C1 segment of cervical spinal cord (tissue), 14 donors: Measurements from ENCODE around the gene CCDC57.

Source experiments
- DNase-seq, 14 donors: peaks; one replicate each; lab custom pipeline; 2025; lab: John Stamatoyannopoulos, UW

The CCDC57 gene

DNA sequence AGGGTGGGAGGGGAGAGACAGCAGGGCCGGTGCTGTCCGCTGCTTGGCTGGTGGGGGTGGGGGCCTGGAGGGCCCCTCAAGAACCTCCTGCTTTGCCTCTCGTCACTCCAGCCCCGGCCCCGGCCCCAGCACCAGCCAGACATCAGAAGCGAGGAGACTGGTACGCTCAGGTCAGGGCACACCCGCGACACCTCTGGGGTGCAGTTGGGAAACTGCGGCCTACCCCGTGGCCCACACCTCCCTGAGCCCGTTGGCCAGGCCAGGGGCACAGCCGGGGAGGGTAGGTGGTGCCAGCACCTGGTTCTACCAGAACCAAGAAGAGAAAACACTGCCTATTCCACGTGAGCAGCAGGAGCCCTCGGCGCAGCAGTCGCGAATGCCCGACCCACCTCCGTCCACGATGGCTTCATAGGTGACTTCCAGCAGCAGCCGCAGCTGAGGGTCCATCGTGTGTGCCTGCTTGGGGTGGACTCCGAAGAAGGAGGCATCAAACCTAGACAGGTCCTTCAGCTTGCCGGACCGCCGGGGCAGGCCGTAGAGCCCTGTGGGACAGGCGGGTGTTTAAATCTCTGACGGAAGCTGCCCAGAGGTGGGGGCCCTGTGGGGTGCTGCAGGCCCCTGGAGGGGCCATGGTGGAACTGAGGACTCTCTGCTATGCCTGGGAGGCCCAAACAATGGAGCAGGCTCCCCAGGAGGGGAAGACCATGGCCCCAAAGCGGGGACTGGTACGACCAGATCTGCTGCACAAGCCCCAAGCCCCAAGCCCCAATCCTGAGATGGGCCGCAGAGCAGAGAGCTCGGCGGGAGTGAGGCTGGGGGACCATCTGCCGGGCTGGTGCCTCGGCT lies 117.5 kb downstream of the CCDC57 start:
- DNase-seq, result no peak

DNA sequence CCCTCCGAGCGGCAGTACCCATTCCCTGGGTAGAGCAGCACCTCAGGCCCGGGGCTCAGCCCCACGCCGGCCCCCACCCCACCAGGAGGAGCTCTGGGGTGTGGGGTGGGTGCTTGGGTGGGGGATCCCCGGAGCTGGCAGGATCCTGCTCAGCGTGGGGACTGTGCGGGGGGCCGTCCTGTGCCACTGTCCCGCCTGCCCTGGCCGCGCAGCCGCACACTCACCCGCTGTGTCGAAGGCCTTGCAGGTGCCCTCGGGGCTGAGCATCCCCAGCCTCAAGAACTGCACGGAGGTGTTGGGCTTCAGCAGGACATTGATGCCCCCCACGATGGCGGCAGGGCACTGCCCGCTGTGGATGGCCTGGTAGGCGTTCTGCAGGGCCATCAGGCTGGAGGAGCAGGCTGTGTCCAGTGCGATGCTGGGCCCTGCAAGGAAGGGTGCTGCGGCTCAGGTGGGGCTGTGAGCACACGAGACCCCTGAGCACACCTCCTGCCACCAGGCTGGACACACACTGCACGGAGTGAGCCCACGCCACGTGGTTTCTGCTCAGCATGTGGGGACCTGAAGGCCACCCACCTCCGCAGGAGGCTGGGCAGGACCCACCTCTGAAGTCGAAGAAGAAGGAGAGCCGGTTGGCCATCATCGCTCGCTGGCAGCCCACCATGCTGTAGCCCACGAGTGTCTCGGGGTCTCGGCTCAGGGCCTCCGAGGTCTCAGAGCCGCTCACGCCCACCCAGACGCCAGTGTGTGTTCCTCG lies 119.5 kb downstream of the CCDC57 start:
- DNase-seq, result no peak

DNA sequence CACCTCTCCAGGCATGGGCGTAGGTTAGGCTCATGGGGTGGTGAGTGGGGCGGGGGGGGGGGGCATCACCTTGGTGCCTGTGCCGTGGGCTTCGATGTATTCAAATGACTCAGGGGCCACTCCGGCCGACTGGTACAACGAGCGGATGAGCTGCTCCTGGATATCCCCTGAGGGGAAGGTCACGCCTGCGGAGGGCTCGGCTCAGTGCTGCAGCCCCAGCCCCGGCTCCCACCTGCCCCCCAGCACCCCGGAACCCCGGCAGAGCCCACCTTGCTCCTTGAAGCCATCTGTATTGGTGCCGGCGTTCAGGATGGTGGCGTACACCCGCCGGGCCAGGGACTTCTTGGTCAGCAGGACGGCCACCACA lies 120.0 kb downstream of the CCDC57 start:
- no peak for DNase-seq

DNA sequence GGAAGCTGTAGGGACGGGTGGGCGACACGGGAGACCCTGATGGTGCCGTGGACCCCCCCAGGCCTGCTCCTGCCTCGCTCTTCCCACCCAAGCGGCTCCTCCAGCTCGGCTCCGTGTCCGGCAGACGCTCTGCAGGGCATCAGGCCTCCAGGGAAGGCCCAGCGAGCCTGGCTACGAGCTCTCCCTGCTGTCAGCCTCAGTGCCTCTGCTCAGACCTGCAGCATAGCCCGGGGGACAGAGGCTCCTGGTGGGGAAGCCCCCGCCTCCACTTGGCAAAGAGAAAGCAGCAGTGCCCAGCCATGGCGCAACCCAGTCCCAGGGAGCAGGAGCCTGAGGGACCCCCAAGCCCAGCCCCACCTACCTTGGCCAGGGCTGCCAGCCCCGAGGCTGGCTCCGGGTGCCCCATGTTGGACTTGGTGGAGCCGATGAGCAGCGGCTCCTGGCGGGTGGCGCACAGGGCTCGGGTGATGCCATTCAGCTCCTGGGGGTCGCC lies 120.5 kb downstream of the CCDC57 start:
- DNase-seq, result no peak

DNA sequence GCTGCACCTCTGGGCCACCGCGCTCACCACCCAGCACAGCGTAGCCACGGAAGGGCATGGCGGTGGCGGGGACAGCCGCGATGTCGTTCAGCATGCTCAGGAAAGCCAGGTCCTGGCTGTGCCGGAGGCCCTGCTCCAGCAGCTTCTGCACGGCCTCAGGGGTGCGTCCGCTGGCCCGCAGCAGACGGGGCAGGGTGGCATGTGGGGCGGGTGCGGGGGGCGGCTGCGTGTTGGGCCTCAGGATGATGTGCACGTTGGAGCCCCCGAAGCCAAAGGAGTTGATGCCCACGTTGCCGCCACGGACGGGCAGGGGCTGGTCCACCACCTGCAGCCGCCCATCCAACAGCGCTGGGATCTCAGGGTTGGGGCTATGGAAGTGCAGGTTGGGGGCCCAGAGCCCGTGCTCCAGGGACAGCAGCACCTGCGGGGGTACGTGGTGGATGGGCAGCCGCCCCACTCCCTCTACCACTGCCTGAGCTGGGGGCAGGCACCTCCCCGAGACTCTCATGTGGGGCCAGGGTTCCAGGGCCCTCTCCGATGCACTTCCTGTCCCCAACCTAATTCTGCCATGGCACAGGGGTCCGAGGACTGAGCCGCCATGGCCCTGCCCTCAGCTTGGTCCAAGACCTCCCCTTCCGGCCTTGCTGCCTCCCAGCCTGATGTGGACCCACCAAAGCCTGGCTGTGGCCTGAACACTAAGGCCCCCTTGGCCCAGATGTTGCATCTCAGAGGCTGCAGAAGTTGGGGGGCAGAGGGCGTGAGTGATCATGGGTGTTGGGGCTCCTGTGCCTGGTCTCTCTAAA lies 121.2 kb downstream of the CCDC57 start:
- DNase-seq, result no peak

DNA sequence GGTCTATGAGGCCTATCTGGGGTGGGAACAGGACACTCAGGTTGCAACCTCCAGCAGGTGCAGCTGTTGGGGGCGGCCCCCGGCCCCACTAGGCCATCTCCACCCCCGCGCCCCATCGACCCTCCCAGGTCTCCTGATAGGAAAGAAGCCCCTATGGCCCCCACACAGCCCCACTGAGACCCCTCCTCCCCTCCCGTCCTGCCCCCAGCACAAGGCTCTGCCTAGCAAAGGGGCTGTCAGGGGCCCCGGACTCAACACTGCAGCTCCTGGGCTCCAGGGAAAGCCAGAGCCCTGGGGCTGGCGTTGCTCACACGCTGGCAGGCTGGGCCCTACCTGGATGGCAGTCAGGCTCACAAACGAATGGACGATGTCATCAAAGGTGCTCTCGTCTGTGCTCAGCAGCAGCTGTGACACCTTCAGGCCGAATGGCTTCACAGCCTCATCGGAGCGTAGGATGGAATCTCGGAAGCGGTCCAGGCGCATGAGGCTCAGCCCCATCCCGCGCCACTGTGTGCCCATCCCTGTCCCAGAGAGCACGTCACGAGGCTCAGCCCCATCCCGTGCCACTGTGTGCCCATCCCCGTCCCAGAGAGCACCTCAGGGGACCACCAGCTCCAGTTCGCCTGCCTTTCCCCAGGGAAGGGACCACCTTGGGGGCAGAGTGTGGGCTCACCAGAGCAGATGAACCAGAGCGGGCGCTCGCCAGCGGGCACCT lies 121.9 kb downstream of the CCDC57 start:
- DNase-seq, result no peak

DNA sequence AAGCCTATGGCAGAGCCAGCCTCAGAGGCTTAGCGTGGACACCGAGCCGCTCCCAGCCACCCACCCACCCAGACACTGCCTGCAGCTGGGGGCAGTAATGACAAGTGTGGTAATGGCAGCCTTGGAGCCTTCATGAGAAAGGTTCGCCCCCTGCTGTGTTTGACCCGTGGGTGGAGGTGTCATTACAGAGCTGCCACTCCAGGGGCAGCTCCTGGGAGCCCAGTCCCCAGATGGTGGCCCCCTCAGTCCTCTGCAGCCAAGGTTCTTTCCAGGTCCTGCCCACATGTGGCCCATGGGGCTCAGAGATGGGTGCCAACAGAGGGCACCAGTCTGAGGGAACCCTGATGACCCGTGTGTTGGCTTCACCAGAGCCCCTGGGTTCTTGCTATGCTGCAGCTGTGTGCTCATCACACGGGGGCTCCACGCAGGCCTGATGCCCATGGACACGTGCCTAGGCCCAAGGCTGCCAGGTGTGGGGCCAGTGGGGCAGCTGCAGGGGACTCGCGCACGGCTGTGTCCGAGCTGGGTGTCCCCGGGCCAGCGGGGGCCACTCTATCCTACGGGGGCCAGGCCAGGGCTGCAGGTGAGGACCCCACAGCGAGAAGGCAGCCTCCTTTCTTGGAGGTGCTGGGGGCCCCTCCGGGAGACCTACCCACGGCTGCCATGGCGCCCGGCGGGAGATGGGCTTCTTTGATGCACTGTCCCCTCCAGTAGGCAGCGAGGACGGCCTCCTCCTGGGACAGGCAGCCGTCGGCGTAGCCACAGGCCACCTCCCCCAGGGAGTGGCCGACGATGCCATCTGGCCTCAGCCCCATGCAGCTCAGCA lies 122.7 kb downstream of the CCDC57 start:
- DNase-seq, result no peak

DNA sequence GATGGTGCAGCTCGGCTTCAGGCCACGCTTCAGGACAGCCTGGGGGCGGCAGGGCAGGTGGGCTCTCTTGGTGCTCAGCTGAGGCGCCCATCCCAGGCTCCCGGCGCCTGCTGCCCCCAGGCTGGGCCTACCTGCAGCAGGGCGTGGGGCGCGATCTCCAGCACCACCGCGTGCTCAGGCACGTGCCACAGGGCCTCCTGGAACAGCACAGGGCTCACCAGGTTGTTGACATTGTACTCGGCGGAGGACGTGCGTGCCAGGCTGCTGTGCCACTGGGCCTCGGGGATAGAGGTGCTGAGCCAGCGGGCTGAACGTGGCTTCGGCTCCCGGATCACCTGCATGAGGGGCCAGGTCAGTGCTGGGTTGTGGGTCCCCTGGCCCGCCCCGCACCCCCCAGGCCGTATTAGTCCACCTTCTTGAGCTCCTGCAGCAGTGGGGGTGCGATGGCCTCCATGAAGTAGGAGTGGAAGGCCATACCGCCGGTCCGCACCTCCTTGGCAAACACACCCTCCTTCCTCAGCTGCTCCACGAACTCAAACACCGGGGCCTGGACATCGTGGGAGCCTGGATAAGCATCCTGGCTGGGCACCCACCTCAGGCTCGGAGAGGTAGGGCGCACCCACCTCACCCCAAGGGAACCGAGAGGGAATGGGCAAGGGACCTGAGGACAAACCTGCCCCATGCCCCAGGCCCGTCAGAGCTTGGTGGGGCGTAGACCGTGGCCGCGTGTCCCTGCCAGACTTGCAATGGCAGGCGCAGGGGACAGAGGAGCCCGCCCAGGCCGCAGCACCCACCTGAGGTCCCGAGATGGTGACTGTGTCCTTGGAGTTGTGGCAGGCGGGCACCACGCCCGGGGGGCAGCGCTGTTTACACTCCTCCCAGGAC lies 123.6 kb downstream of the CCDC57 start:
- no peak for DNase-seq

DNA sequence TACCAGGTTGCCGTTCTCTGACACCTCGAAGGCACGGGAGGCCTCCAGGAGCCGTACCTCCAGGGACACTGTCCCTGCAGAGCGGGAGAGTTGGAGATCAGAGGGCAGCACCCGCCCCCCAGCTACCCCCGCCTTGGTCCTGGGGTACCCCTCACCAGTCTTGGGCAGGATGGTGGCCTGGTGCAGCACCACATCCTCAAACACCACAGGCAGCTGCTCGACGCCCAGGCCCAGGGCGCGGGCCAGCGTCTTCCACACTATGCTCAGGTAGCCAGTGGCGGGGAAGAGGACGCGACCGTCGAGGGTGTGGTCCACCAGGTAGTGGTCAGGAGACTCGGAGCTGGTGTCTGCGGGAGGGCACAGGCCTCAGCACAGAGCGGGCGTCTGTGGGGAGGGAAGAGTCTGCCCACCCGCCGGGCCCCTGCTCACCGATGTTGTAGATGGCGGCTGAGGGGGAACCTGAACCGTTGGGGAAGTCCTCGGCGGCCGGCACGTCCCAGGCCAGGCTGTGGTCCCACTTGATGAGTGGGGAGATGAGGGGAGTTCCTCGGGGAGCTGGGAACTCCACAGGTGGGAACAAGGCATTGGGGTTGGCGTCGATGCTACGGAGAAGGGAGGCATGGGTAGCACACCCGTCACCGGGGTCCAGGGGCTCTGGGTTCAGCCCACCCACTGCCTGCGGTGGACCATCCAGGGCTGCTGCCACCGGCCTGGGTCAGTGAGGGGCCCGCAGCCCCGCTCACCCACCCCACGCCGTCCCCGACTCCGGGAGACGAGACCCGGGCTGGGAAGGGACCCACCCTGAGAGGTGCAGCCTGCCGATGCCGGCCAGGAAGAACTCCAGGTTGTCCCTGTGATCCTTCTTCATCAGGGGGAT lies 124.4 kb downstream of the CCDC57 start:
- DNase-seq, result no peak

DNA sequence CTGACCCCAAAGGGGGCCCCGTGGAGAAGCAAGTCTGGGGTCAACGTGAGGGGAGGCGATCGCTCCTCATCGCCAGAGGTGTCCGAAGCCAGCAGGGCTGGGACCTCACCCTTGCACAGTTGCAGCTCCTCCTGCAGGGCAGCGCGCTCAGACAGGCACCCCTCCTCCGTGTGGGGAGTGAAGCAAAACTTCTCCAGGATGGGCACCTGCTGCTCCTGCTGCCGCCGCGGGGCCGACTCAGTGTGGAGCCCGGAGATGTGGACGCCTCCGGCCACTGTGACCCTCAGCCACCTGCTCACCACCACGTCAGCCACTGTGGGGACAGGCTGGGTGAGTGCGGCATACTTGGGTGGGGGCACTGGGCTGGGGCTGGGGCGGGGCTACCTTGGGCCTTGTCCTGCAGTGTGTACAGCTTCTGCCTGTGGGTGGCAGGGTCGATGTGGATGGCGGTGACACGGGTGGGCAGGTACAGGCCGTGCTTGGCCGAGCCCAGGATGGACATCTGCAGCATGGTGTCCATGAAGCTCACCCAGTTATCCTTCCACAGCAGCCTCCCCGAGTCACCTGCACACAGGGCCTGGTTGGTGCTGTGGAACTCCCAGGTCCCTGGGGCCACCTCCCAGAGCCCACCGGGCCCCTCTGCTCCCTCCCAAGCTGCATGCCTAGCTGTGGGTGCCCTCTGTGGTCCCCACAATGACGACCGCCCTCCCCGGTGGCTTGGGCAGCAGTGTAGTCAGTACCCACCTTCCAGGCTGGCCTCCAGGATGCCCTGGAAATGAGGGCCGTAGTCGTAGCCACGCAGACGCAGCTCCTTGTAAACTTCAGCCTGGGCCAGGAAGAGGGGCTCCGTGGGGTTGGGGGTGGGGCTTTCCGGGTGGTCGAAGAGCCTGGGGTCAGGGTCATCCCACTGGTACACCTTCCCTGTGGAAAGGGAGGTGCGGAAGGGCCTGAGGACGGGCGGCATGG lies 125.4 kb downstream of the CCDC57 start:
- no peak for DNase-seq

DNA sequence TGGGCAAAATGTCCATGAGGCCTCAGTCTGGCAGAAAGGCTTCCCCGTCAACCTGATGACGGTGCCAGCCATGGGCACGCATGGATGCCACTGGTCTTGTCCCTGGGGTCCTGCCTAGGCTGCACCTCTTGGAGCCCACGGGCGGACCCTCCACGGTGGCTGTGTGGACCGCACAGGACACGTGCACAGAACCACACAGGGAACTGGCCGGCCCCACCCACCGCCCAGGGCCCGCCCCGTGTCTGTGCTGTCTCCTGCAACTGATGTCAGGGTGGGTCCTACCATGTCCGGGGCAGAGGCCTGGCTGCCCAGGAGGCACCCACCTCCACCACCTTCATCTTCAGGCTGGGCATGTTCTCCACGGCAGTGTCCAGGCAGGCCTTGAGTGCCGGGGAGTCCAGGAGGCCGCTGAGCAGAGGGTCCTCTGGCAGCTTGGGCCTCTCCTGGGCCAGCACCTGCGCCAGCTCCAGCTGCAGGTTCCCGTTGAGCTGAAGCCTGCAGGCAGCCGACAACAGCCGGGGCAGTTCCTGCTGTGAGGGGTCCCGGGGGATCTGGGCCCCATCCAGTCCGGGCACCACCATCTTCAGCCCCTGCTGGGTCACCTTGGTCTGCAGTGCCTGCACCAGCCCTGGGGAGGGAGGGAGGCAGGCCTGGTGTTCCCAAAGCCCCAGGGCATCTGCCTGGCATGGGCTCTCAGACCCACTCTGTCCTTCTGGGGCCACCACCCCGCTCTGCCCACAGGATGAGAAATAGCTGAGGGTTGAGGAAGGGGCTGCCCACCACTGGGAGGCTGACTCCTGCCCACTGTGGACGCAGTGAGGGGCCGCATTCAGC lies 126.5 kb downstream of the CCDC57 start:
- DNase-seq, result no peak

DNA sequence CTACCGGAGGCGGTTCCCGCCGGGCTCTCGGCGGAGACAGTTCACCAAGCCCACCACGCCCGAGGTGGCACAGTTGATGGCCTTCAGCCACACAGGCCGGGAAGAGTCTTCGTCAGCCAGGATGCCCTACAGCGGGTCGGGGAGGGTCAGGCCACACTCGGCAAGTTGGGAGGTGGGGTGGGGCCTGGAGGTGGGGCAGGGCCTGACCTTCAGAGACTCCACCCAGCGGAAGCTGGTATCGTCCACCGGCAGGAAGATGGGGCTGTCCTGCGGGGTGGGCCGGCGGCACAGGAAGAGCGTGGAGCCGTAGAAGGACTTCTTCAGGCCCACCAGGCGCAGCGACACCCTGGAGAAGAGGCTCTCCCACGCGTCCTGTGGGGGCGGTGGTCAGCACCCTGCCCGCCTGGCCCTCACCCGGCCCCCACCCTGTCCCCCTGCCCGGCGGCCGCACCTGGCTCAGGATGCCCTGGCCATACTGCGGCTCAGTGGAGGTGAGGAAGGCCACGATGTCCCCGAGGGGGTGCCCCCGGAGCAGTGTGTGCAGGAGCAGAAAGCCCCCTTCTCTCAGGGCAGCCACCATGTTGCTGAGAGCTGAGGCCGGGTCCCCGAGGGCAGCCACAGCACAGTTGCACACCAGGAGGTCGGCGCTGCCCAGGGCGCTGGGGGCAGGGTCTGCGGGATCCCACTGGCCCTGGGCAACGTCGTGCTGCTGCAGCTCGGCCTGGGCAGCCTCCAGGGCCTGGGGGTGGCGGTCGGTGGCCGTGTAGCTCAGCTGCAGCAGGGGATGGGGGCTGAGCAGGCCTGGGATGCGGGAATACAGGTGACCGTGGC lies 127.4 kb downstream of the CCDC57 start:
- no peak for DNase-seq

DNA sequence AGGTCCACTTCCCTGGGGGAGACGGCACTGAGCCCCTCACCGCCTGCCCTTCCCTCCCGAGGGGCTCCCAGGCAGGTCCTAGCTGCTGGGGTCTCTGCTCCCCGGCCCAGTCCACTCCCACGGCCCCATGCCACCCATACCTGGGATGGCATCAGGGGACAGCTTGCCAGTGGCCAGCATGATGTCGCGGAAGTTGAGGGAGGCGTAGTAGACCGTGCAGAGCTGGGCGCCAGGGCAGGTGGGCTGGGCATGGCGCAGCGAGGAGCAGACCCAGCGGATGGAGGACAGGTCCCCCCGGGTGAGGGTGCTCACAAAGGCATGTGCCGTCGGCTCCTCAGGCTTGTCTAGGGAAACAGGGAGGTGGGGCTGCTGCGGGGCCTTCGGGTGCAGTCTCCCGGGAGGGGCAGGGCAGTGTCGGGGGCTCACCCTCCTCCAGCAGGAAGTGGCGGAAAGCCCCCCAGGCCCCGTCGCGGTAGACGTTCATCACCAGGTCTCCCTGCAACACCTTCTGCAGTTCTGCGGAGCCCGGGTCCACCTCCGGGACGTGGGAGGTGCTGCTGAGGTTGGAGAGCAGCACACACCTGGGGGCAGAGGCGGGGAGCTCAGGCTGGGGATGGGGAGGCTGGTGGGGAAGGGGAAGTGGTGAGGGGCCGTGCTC lies 128.1 kb downstream of the CCDC57 start:
- DNase-seq, result no peak

DNA sequence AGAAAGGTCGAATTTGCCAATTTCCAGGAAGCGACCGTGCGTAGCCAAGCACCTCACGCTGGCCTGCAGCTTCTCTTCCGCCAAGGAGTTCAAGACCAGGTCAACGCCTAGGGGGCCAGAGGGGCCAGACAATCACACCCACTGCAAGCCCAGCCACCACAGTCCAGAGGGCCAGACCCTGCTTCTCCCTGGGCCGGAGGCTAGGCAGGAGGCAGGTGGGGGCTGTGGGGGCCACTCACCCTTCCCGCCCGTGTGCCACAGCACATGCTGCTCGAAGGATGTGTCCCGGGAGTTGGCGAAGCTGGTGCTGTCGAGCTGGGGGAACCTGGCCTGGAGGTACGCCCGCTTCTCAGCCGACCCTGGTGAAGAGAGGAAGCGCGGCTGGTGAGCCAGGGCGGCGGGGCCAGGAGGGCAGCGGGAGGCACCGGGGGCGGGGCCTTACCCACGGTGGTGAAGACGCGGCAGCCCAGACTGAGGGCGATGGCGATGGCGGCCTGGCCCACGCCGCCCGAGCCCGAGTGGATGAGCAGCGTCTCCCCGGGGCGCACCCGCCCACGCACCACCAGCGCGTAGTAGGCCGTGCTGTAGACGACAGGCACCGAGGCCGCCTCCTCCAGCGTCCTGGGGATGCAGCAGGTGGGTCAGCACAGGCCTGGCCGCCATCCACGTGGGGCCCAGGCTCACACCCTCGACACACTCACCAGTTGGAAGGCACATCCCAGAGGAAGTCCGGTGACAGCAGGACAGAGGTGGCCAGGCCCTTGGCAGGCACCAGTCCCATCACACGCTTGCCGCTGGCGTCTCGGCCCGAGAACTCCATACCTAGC lies 128.9 kb downstream of the CCDC57 start:
- DNase-seq, result no peak
